Activated CD4-positive, alpha-beta T cell treated with anti-CD3 and anti-CD28 coated beads, Interleukin-2, amount 50 U/mL, for 16 hours (primary cell): ENCODE results near the gene OTUB2.
A peak's percentile ranks its signal among the peaks of the same experiment; 100 is the strongest.

Source experiments
- DNase-seq: peaks from one replicate; pipeline ENCODE4 v3.0.0-alpha.2; 2020

The OTUB2 gene

GRCh38 chr14:94026173-94026888 lies at the start of gene OTUB2:
TSS of gene OTUB2 (plus strand) at chr14:94026340. CDS start at chr14:94026538, 198 bp downstream.
- DNase-seq, result peak; percentile 99

GRCh38 chr14:93976477-93977057 lies 49.6 kb upstream of the OTUB2 start, which contains the start of gene ASB2:
TSS of gene ASB2 (minus strand) at chr14:93976570. CDS start at chr14:93964539, 12,031 bp downstream.
- DNase-seq, result peak; percentile 83

- DNase-seq, result no peak
These were observed 49.0 kb upstream of the OTUB2 start for GRCh38 chr14:93977171-93977570.

- peak; percentile 95 for DNase-seq
These were observed 48.2 kb upstream of the OTUB2 start for GRCh38 chr14:93977790-93978581.

- no peak for DNase-seq
These were observed 47.4 kb upstream of the OTUB2 start for GRCh38 chr14:93978735-93979134.

GRCh38 chr14:93980456-93981201 lies 45.5 kb upstream of the OTUB2 start:
- no peak for DNase-seq

- no peak for DNase-seq
These were observed 44.6 kb upstream of the OTUB2 start for GRCh38 chr14:93981316-93982229.

- DNase-seq, result no peak
These were observed 43.7 kb upstream of the OTUB2 start for GRCh38 chr14:93982230-93983007.

- no peak for DNase-seq
These were observed 42.1 kb upstream of the OTUB2 start for GRCh38 chr14:93984070-93984469.

- no peak for DNase-seq
These were observed 41.1 kb upstream of the OTUB2 start for GRCh38 chr14:93984987-93985410.

- no peak for DNase-seq
These were observed 39.2 kb upstream of the OTUB2 start for GRCh38 chr14:93986955-93987354.

- DNase-seq, result no peak
These were observed 38.8 kb upstream of the OTUB2 start for GRCh38 chr14:93987376-93987775.

GRCh38 chr14:93987815-93988476 lies 38.2 kb upstream of the OTUB2 start:
- DNase-seq, result no peak

GRCh38 chr14:93989939-93990338 lies 36.2 kb upstream of the OTUB2 start:
- no peak for DNase-seq

GRCh38 chr14:93991212-93991611 lies 34.9 kb upstream of the OTUB2 start:
- no peak for DNase-seq

GRCh38 chr14:93991649-93992048 lies 34.5 kb upstream of the OTUB2 start:
- no peak for DNase-seq

- DNase-seq, result no peak
These were observed 32.8 kb upstream of the OTUB2 start for GRCh38 chr14:93993382-93993781.

GRCh38 chr14:93994919-93995682 lies 31.0 kb upstream of the OTUB2 start:
- peak; percentile 50 for DNase-seq

GRCh38 chr14:93996130-93996695 lies 29.9 kb upstream of the OTUB2 start:
- DNase-seq, result no peak
